ENCODE results near the gene ACER2. TPM values are rescaled to one million over a fixed set of nuclear protein-coding genes. Genes with fewer than 3 reads are reported as not detected.

The ACER2 gene
- total RNA-seq, 1 donor from 2014 or later = 7.4 TPM

- no peak for TF ChIP-seq EZH2 (IDR thresholded peaks at IDR 0.05; ENCODE audit: insufficient read depth, low read length)
- no peak for TF ChIP-seq CTCF (IDR thresholded peaks at IDR 0.05; ENCODE audit: insufficient read depth, low read depth, low read length)
- Mint-ChIP-seq H3K4me3 (ENCODE audit: unreplicated experiment) (no peak overlapping the region), H3K27ac (ENCODE audit: unreplicated experiment) (no peak overlapping the region), H3K36me3 (ENCODE audit: low read depth, unreplicated experiment) (no peaks in the 10 kb centered on the region), H3K4me1 (ENCODE audit: low read depth, unreplicated experiment) (peaks cover 6% of the 10 kb centered on the region), H3K9me3 (ENCODE audit: unreplicated experiment) (peaks cover 2% of the 10 kb centered on the region), H3K27me3 (ENCODE audit: low read depth, unreplicated experiment) (no peaks in the 10 kb centered on the region)
- H3K4me2 ChIP-seq (ENCODE audit: low read length) = no peak overlapping the region
- H3K27me3 ChIP-seq (ENCODE audit: insufficient read depth, low read length) = no peaks in the 10 kb centered on the region
- H3K9ac ChIP-seq (ENCODE audit: low read length) = no peak overlapping the region
- H3K27ac ChIP-seq (ENCODE audit: low read depth, low read length) = no peak overlapping the region
- no peak overlapping the region for H3K4me3 ChIP-seq (ENCODE audit: insufficient read depth, low read depth, low read length)
- no peak overlapping the region for H2AFZ ChIP-seq (ENCODE audit: low read depth, low read length)
- FAIRE-seq = no peak
- no peaks in the 10 kb centered on the region for H4K20me1 ChIP-seq (ENCODE audit: insufficient read depth, low read length)
- no peaks in the 10 kb centered on the region for H3K36me3 ChIP-seq (ENCODE audit: insufficient read depth, low read length)
- H3K4me1 ChIP-seq (ENCODE audit: insufficient read depth, low read length) = no peaks in the 10 kb centered on the region
- DNase-seq (ENCODE audit: low read depth) = peak; percentile 68
- H3K9me3 ChIP-seq (ENCODE audit: insufficient read depth, low read depth, low read length) = no peaks in the 10 kb centered on the region
- H3K79me2 ChIP-seq (ENCODE audit: insufficient read depth, low read length) = no peaks in the 10 kb centered on the region
Measured at GRCh38 chr9:19416143-19416542, 7.3 kb downstream of the ACER2 start.

- no peak for DNase-seq (ENCODE audit: low read depth)
- no peaks in the 10 kb centered on the region for H3K27me3 Mint-ChIP-seq (ENCODE audit: low read depth, unreplicated experiment)
- Histone ChIP-seq H3K4me3 (ENCODE audit: insufficient read depth, low read depth, low read length) (no peak overlapping the region), H3K36me3 (ENCODE audit: insufficient read depth, low read length) (no peaks in the 10 kb centered on the region), H3K9me3 (ENCODE audit: insufficient read depth, low read depth, low read length) (no peaks in the 10 kb centered on the region), H3K4me1 (ENCODE audit: insufficient read depth, low read length) (no peaks in the 10 kb centered on the region), H4K20me1 (ENCODE audit: insufficient read depth, low read length) (no peaks in the 10 kb centered on the region), H3K9ac (ENCODE audit: low read length) (no peak overlapping the region), H3K79me2 (ENCODE audit: insufficient read depth, low read length) (no peaks in the 10 kb centered on the region), H3K27me3 (ENCODE audit: insufficient read depth, low read length) (no peaks in the 10 kb centered on the region), H3K4me2 (ENCODE audit: low read length) (no peak overlapping the region), H2AFZ (ENCODE audit: low read depth, low read length) (no peak overlapping the region), H3K27ac (ENCODE audit: low read depth, low read length) (no peak overlapping the region)
- no peak for FAIRE-seq
- H3K4me3 Mint-ChIP-seq (ENCODE audit: unreplicated experiment) = no peak overlapping the region
- no peaks in the 10 kb centered on the region for H3K36me3 Mint-ChIP-seq (ENCODE audit: low read depth, unreplicated experiment)
- TF ChIP-seq CTCF (IDR thresholded peaks at IDR 0.05; ENCODE audit: insufficient read depth, low read depth, low read length) = no peak
- no peak for TF ChIP-seq EZH2 (IDR thresholded peaks at IDR 0.05; ENCODE audit: insufficient read depth, low read length)
- peaks cover 9% of the 10 kb centered on the region for H3K4me1 Mint-ChIP-seq (ENCODE audit: low read depth, unreplicated experiment)
- peaks cover 2% of the 10 kb centered on the region for H3K9me3 Mint-ChIP-seq (ENCODE audit: unreplicated experiment)
- H3K27ac Mint-ChIP-seq (ENCODE audit: unreplicated experiment) = no peak overlapping the region
Measured at GRCh38 chr9:19420877-19421276, 12.1 kb downstream of the ACER2 start.

- no peak for FAIRE-seq
- Histone ChIP-seq H4K20me1 (ENCODE audit: insufficient read depth, low read length) (no peaks in the 10 kb centered on the region), H3K36me3 (ENCODE audit: insufficient read depth, low read length) (no peaks in the 10 kb centered on the region), H3K4me3 (ENCODE audit: insufficient read depth, low read depth, low read length) (no peak overlapping the region), H3K9me3 (ENCODE audit: insufficient read depth, low read depth, low read length) (no peaks in the 10 kb centered on the region), H3K79me2 (ENCODE audit: insufficient read depth, low read length) (no peaks in the 10 kb centered on the region), H3K4me1 (ENCODE audit: insufficient read depth, low read length) (no peaks in the 10 kb centered on the region), H3K27ac (ENCODE audit: low read depth, low read length) (no peak overlapping the region), H3K4me2 (ENCODE audit: low read length) (no peak overlapping the region), H3K9ac (ENCODE audit: low read length) (no peak overlapping the region), H3K27me3 (ENCODE audit: insufficient read depth, low read length) (no peaks in the 10 kb centered on the region), H2AFZ (ENCODE audit: low read depth, low read length) (no peak overlapping the region)
- DNase-seq (ENCODE audit: low read depth) = no peak
- H3K9me3 Mint-ChIP-seq (ENCODE audit: unreplicated experiment) = no peaks in the 10 kb centered on the region
- no peak overlapping the region for H3K4me3 Mint-ChIP-seq (ENCODE audit: unreplicated experiment)
- no peaks in the 10 kb centered on the region for H3K27me3 Mint-ChIP-seq (ENCODE audit: low read depth, unreplicated experiment)
- H3K36me3 Mint-ChIP-seq (ENCODE audit: low read depth, unreplicated experiment) = peaks cover 2% of the 10 kb centered on the region
- no peak overlapping the region for H3K27ac Mint-ChIP-seq (ENCODE audit: unreplicated experiment)
- H3K4me1 Mint-ChIP-seq (ENCODE audit: low read depth, unreplicated experiment) = peaks cover 9% of the 10 kb centered on the region
- TF ChIP-seq EZH2 (IDR thresholded peaks at IDR 0.05; ENCODE audit: insufficient read depth, low read length) (no peak), CTCF (IDR thresholded peaks at IDR 0.05; ENCODE audit: insufficient read depth, low read depth, low read length) (no peak)
Measured at GRCh38 chr9:19423163-19423562, 14.4 kb downstream of the ACER2 start.

Data from astrocyte (in vitro differentiated cells and primary cell).